ENCODE data around the gene ARHGEF16.
A peak's percentile ranks its signal among the peaks of the same experiment; 100 is the strongest.

ARHGEF16 gene

DNA sequence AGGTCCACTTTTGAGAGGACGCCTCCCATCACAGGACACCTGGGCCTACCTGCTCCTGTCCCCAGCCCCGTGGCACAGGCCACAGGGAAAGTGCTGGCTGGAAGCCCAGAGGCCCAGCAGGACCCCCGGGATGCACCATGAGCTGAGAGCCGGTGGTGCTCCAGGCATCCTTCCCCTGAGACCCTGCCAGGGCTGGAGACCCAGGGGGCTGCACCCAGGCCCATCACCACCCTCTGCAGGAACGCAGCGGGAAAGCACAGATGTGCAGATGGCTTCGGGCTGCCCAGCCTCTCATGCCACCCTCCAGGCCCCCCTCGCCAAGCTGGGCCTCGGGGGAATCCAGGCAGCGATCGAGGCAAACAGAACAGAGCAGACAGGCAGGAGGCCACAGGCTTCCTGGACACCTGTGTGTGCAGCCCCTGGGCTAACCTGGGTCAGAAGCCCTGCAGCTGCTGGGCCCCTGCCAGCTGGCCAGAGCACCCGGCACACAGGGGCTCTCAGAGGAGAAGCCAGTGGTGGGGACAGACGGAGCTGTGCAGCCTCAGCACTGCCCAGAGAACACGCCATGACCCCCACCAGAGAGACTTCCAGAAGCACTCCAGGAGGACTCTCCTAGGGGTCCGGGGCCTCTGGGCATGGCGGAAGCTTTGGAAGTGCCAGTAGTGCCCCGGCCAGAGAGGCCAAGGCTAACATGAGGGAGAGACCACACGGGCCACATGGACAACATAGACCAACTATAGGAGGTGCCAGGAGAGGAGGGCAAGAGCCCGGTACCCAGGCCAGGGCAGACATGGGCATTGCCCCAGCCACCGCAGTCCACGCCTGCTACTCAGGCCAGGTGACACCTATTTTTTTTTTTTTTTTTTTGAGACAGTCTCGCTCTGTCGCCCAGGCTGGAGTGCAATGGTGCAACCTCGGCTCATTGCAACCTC lies 71.4 kb downstream of the ARHGEF16 start:
- Histone ChIP-seq H3K4me1 (ENCODE audit: control insufficient read depth, insufficient read depth, low read length) (no peaks in the 10 kb centered on the region), H3K27ac (ENCODE audit: extremely low read depth, low read depth, low read length) (no peak overlapping the region), H3K4me3 (ENCODE audit: low read depth, low read length) (no peak overlapping the region), H3K9me3 (ENCODE audit: control insufficient read depth, insufficient read depth, low read depth, low read length) (no peaks in the 10 kb centered on the region), H3K36me3 (ENCODE audit: control insufficient read depth in 2 of 2, insufficient read depth in 1 of 2, low read length in 2 of 2) (no peaks in the 10 kb centered on the region)
- ChIA-PET POLR2A (no interaction called here), CTCF (interaction anchor here (0.6 to 1.0 kb wide), 2 partner anchors 30 to 96 kb away, joined by 4 read pairs; no protein-coding TSS in a partner anchor)
- TF ChIP-seq ZIC2 (tag by site-specific recombination; IDR thresholded peaks at IDR 0.05) (0 out of 2 replicates have a peak, but pooled peaks have one; percentile 35), ZBTB1 (tag by site-specific recombination; IDR thresholded peaks at IDR 0.05) (no peak), KLF1 (tag by site-specific recombination; IDR thresholded peaks at IDR 0.05) (no peak)

DNA sequence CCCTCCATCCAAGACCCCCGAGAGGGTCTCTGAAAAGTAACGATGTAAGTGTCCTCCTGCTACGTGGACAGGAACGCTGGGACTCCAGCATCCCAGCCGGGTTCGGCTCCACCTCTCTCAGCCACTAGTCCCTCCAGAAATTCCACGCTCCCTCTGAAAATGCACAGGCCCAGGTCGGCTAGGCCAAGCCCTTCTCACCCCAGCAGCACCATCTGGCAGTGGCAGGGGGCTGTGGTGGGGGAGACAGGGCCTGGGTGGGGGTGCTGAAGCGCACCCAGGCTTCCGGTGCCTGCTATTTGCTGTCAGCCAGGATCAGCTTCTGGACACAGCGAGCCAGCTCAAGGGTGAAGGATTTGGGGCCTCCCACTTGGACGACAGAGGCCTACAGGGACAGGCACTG lies 73.3 kb downstream of the ARHGEF16 start:
- no peak for TF ChIP-seq ZNF670 (tag by site-specific recombination; IDR thresholded peaks at IDR 0.05; ENCODE audit: low read depth)
- no peak for TF ChIP-seq ZNF211 (tag by site-specific recombination; IDR thresholded peaks at IDR 0.05; ENCODE audit: low read depth)
- TF ChIP-seq GLIS1 (tag by site-specific recombination; IDR thresholded peaks at IDR 0.05): peak; percentile 45; the same call in 1 of the 2 replicates
- TF ChIP-seq, protein P1, sequence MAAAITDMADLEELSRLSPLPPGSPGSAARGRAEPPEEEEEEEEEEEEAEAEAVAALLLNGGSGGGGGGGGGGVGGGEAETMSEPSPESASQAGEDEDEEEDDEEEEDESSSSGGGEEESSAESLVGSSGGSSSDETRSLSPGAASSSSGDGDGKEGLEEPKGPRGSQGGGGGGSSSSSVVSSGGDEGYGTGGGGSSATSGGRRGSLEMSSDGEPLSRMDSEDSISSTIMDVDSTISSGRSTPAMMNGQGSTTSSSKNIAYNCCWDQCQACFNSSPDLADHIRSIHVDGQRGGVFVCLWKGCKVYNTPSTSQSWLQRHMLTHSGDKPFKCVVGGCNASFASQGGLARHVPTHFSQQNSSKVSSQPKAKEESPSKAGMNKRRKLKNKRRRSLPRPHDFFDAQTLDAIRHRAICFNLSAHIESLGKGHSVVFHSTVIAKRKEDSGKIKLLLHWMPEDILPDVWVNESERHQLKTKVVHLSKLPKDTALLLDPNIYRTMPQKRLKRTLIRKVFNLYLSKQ (tag by site-specific recombination; IDR thresholded peaks at IDR 0.05; ENCODE audit: borderline replicate concordance): no peak
- no peak for TF ChIP-seq TCF7L2 (IDR thresholded peaks at IDR 0.05; ENCODE audit: borderline replicate concordance, low read depth, low read length)
- CTCF ChIA-PET: interaction anchor here (0.5 to 1.3 kb wide), 3 partner anchors 10 to 319 kb away, joined by 3 to 6 read pairs (median 3); no protein-coding TSS in a partner anchor
- Histone ChIP-seq H3K27ac (ENCODE audit: extremely low read depth, low read depth, low read length) (no peak overlapping the region), H3K4me3 (ENCODE audit: low read depth, low read length) (no peak overlapping the region), H3K9me3 (ENCODE audit: control insufficient read depth, insufficient read depth, low read depth, low read length) (no peaks in the 10 kb centered on the region), H3K4me1 (ENCODE audit: control insufficient read depth, insufficient read depth, low read length) (no peaks in the 10 kb centered on the region), H3K36me3 (ENCODE audit: control insufficient read depth in 2 of 2, insufficient read depth in 1 of 2, low read length in 2 of 2) (no peaks in the 10 kb centered on the region)
- POLR2A ChIA-PET: no interaction called here

DNA sequence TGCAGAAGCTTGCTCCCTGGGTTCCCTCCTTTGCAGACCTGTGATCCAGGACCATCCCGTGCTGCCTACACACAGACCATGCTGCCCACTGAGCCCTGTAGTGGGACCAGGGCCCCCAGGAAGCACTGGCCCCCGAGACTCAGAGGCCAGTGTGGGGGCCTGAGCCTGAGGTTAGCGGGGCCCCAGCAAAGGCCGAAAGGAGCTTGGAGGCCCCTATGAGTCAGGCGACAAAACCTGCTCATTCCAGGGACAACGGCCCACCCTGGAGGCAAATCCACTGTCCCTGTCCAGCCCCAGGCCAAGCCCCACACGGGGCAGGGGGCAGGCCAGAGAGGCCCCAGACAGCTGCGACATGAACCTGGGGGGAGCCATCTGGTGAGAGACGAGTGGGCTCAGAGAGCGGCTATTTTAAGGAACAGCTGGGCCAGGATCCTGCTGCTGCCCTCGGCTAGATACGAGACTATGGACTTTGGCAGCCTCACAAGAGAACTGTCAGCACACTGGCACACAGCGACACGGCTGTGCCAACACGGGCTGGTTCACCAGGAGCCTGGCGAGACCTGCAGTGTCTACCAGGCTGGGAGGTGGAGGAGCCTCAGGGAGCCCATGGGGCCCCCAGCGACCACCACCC lies 74.7 kb downstream of the ARHGEF16 start:
- Histone ChIP-seq H3K27ac (ENCODE audit: extremely low read depth, low read depth, low read length) (no peak overlapping the region), H3K4me1 (ENCODE audit: control insufficient read depth, insufficient read depth, low read length) (no peaks in the 10 kb centered on the region), H3K36me3 (ENCODE audit: control insufficient read depth in 2 of 2, insufficient read depth in 1 of 2, low read length in 2 of 2) (no peaks in the 10 kb centered on the region), H3K9me3 (ENCODE audit: control insufficient read depth, insufficient read depth, low read depth, low read length) (no peaks in the 10 kb centered on the region), H3K4me3 (ENCODE audit: low read depth, low read length) (no peak overlapping the region)
- CTCF ChIA-PET: interaction anchor here (0.9 to 1.3 kb wide), 4 partner anchors 11 to 90 kb away, joined by 3 to 7 read pairs (median 4); no protein-coding TSS in a partner anchor
- TF ChIP-seq GLIS2 (tag by site-specific recombination; IDR thresholded peaks at IDR 0.05): peak; percentile 10; the same call in 1 of the 2 replicates
- TF ChIP-seq, protein P2, sequence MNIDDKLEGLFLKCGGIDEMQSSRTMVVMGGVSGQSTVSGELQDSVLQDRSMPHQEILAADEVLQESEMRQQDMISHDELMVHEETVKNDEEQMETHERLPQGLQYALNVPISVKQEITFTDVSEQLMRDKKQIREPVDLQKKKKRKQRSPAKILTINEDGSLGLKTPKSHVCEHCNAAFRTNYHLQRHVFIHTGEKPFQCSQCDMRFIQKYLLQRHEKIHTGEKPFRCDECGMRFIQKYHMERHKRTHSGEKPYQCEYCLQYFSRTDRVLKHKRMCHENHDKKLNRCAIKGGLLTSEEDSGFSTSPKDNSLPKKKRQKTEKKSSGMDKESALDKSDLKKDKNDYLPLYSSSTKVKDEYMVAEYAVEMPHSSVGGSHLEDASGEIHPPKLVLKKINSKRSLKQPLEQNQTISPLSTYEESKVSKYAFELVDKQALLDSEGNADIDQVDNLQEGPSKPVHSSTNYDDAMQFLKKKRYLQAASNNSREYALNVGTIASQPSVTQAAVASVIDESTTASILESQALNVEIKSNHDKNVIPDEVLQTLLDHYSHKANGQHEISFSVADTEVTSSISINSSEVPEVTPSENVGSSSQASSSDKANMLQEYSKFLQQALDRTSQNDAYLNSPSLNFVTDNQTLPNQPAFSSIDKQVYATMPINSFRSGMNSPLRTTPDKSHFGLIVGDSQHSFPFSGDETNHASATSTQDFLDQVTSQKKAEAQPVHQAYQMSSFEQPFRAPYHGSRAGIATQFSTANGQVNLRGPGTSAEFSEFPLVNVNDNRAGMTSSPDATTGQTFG (tag by site-specific recombination; IDR thresholded peaks at IDR 0.05; ENCODE audit: borderline replicate concordance): no peak
- no peak for TF ChIP-seq KLF8 (tag by site-specific recombination; IDR thresholded peaks at IDR 0.05)
- TF ChIP-seq, protein P3, sequence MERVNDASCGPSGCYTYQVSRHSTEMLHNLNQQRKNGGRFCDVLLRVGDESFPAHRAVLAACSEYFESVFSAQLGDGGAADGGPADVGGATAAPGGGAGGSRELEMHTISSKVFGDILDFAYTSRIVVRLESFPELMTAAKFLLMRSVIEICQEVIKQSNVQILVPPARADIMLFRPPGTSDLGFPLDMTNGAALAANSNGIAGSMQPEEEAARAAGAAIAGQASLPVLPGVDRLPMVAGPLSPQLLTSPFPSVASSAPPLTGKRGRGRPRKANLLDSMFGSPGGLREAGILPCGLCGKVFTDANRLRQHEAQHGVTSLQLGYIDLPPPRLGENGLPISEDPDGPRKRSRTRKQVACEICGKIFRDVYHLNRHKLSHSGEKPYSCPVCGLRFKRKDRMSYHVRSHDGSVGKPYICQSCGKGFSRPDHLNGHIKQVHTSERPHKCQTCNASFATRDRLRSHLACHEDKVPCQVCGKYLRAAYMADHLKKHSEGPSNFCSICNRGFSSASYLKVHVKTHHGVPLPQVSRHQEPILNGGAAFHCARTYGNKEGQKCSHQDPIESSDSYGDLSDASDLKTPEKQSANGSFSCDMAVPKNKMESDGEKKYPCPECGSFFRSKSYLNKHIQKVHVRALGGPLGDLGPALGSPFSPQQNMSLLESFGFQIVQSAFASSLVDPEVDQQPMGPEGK (tag by site-specific recombination; IDR thresholded peaks at IDR 0.05): no peak
- no peak for TF ChIP-seq ZNF16 (tag by site-specific recombination; IDR thresholded peaks at IDR 0.05; ENCODE audit: low read depth)
- no peak for TF ChIP-seq ZNF791 (tag by site-specific recombination; IDR thresholded peaks at IDR 0.05)
- POLR2A ChIA-PET: no interaction called here
